HG02798 (cell line): ENCODE data around the gene PELI1.

Experiments
- ATAC-seq: cut with Tn5 transposase; IDR thresholded peaks from one replicate; pipeline ENCODE4 v1.9.1; 2021; ENCODE audit warnings: mild to moderate bottlenecking; ENCODE audit not compliant: unreplicated experiment, poor library complexity

The PELI1 gene

GRCh38 chr2:64162516-64162915 is 18.3 kb upstream of the PELI1 start:
- no peak for ATAC-seq

- no peak for ATAC-seq
These were observed 13.6 kb upstream of the PELI1 start for GRCh38 chr2:64157792-64158191.

GRCh38 chr2:64153811-64154210 is 9.6 kb upstream of the PELI1 start:
- ATAC-seq = no peak

GRCh38 chr2:64151476-64151875 is 7.3 kb upstream of the PELI1 start:
- no peak for ATAC-seq

- ATAC-seq = no peak
These were observed 1.5 kb upstream of the PELI1 start for GRCh38 chr2:64145714-64146113.

GRCh38 chr2:64145119-64145518 is 899 bp upstream of the PELI1 start:
- no peak for ATAC-seq

- peak; percentile 13 for ATAC-seq
These were observed 807 bp downstream of the PELI1 start for GRCh38 chr2:64143169-64144056.

GRCh38 chr2:64142741-64143168 is 1.5 kb downstream of the PELI1 start:
- ATAC-seq = no peak

GRCh38 chr2:64141674-64142405 is 2.4 kb downstream of the PELI1 start:
- no peak for ATAC-seq

- no peak for ATAC-seq
These were observed 3.5 kb downstream of the PELI1 start for GRCh38 chr2:64140665-64141200.

GRCh38 chr2:64139956-64140355 is 4.3 kb downstream of the PELI1 start:
- no peak for ATAC-seq

GRCh38 chr2:64137996-64138395 is 6.2 kb downstream of the PELI1 start:
- ATAC-seq = no peak

- no peak for ATAC-seq
These were observed 6.7 kb downstream of the PELI1 start for GRCh38 chr2:64137567-64137966.

GRCh38 chr2:64135421-64135820 is 8.8 kb downstream of the PELI1 start:
- ATAC-seq = no peak

- ATAC-seq = no peak
These were observed 9.4 kb downstream of the PELI1 start for GRCh38 chr2:64134813-64135212.

GRCh38 chr2:64133828-64134227 is 10.4 kb downstream of the PELI1 start:
- ATAC-seq = no peak

- no peak for ATAC-seq
These were observed 10.9 kb downstream of the PELI1 start for GRCh38 chr2:64133354-64133753.

- no peak for ATAC-seq
These were observed 13.9 kb downstream of the PELI1 start for GRCh38 chr2:64130333-64130732.

- peak; percentile 56 for ATAC-seq
These were observed 15.3 kb downstream of the PELI1 start for GRCh38 chr2:64128943-64129391.

- no peak for ATAC-seq
These were observed 15.8 kb downstream of the PELI1 start for GRCh38 chr2:64128406-64128805.

- no peak for ATAC-seq
These were observed 17.1 kb downstream of the PELI1 start for GRCh38 chr2:64127119-64127518.
